HEK293T (cell line): ENCODE results near the gene STPG4.
"Not testable (repeated sequence)": the region's sequence is repeated elsewhere in the genome, so short reads cannot be mapped to it uniquely, and the experiment has no call there.

Experiments used
- CTCF ChIA-PET: fragments of 350-600 bp; formaldehyde crosslinking; extraction: SDS; loops from one replicate; lab custom pipeline; 2021; ENCODE audit warnings: antibody characterized with exemption, inconsistent platforms; lab: Yijun Ruan, JAX
- POLR2A ChIA-PET: fragments of 350-600 bp; formaldehyde crosslinking; extraction: SDS; loops from one replicate; lab custom pipeline; 2020; ENCODE audit warnings: antibody characterized with exemption, inconsistent platforms; lab: Yijun Ruan, JAX
- DNase-seq: peaks from one replicate; pipeline ENCODE4 v3.0.0; 2012; ENCODE audit warnings: mixed read lengths; ENCODE audit errors: extremely low spot score
- ARNT ChIP-seq: fragments of 450-650 bp; IDR thresholded peaks from 2 replicates; pipeline ENCODE4 v1.6.1; 2017; ENCODE audit warnings: mild to moderate bottlenecking
- BHLHE40 ChIP-seq: fragments of 450-650 bp; IDR thresholded peaks from 2 replicates; pipeline ENCODE4 v1.6.1; 2016; ENCODE audit warnings: mild to moderate bottlenecking, moderate library complexity, borderline replicate concordance
- CTBP1 ChIP-seq: fragments of 450-650 bp; IDR thresholded peaks from 2 replicates; pipeline ENCODE4 v1.6.1; 2016; ENCODE audit warnings: borderline replicate concordance
- ELF4 ChIP-seq: fragments of 450-650 bp; IDR thresholded peaks from 2 replicates; pipeline ENCODE4 v1.6.1; 2017; ENCODE audit warnings: antibody characterized with exemption
- FOXA1 ChIP-seq: fragments of 450-650 bp; IDR thresholded peaks from 2 replicates; pipeline ENCODE4 v1.6.1; 2016; ENCODE audit warnings: mild to moderate bottlenecking
- FOXK2 ChIP-seq: fragments of 450-650 bp; IDR thresholded peaks from 2 replicates; pipeline ENCODE4 v1.6.1; 2016; ENCODE audit warnings: mild to moderate bottlenecking
- FOXM1 ChIP-seq: fragments of 450-650 bp; IDR thresholded peaks from 2 replicates; pipeline ENCODE4 v1.6.1; 2017; ENCODE audit warnings: mild to moderate bottlenecking, borderline replicate concordance
- HDGF ChIP-seq: fragments of 450-650 bp; IDR thresholded peaks from 2 replicates; pipeline ENCODE4 v1.6.1; 2017; ENCODE audit warnings: antibody characterized with exemption, borderline replicate concordance
- L3MBTL2 ChIP-seq: fragments of 450-650 bp; conservative IDR thresholded peaks from 2 replicates; pipeline ENCODE4 v1.6.1; 2016; ENCODE audit warnings: mild to moderate bottlenecking
- LEF1 ChIP-seq: fragments of 450-650 bp; IDR thresholded peaks from 2 replicates; pipeline ENCODE4 v1.6.1; 2017; ENCODE audit warnings: mild to moderate bottlenecking, borderline replicate concordance
- NFRKB ChIP-seq: fragments of 450-650 bp; IDR thresholded peaks from 2 replicates; pipeline ENCODE4 v1.6.1; 2016; ENCODE audit warnings: mild to moderate bottlenecking, moderate library complexity
- PKNOX1 ChIP-seq: fragments of 450-650 bp; IDR thresholded peaks from 2 replicates; pipeline ENCODE4 v1.6.1; 2016
- SP1 ChIP-seq: fragments of 450-650 bp; IDR thresholded peaks from 2 replicates; pipeline ENCODE4 v1.6.1; 2017
- SUZ12 ChIP-seq: fragments of 450-650 bp; IDR thresholded peaks from 2 replicates; pipeline ENCODE4 v1.6.1; 2016; ENCODE audit warnings: mild to moderate bottlenecking
- TARDBP ChIP-seq: fragments of 450-650 bp; IDR thresholded peaks from 2 replicates; pipeline ENCODE4 v1.6.1; 2016
- ZNF384 ChIP-seq: fragments of 450-650 bp; IDR thresholded peaks from 2 replicates; pipeline ENCODE4 v1.6.1; 2016

STPG4 gene

GRCh38 chr2:47134386-47135090 lies 20.6 kb downstream of the STPG4 start:
- ChIA-PET POLR2A (no interaction called here), CTCF (no interaction called here)
- DNase-seq, result no peak
- TF ChIP-seq FOXK2, result no peak
- TF ChIP-seq FOXM1, result no peak
- no peak for TF ChIP-seq BHLHE40
- no peak for TF ChIP-seq SUZ12
- TF ChIP-seq L3MBTL2, result no peak
- no peak for TF ChIP-seq HDGF
- no peak for TF ChIP-seq CTBP1

- CTCF ChIA-PET, result no interaction called here
- POLR2A ChIA-PET, result no interaction called here
- no peak for DNase-seq
- TF ChIP-seq ARNT, result no peak
- TF ChIP-seq TARDBP, result no peak
- no peak for TF ChIP-seq L3MBTL2
- TF ChIP-seq LEF1, result no peak
- TF ChIP-seq NFRKB, result no peak
- TF ChIP-seq ELF4, result no peak
- TF ChIP-seq FOXM1, result no peak
- TF ChIP-seq BHLHE40, result no peak
- no peak for TF ChIP-seq CTBP1
- TF ChIP-seq SP1, result no peak
- no peak for TF ChIP-seq SUZ12
- TF ChIP-seq HDGF, result no peak
- TF ChIP-seq PKNOX1, result no peak
- no peak for TF ChIP-seq FOXK2
- no peak for TF ChIP-seq FOXA1
Measured at GRCh38 chr2:47133046-47133445, 22.1 kb downstream of the STPG4 start.

- POLR2A ChIA-PET, result no interaction called here
- CTCF ChIA-PET, result interaction anchor here (0.5 to 0.7 kb wide), 2 partner anchors 184 to 338 kb away, joined by 3 to 4 read pairs; no protein-coding TSS in a partner anchor
- no peak for DNase-seq
- TF ChIP-seq SUZ12, result no peak
- TF ChIP-seq FOXM1, result no peak
- no peak for TF ChIP-seq HDGF
- TF ChIP-seq ELF4, result no peak
- TF ChIP-seq FOXA1, result no peak
- TF ChIP-seq ARNT, result no peak
- no peak for TF ChIP-seq SP1
- no peak for TF ChIP-seq NFRKB
- TF ChIP-seq FOXK2, result no peak
- no peak for TF ChIP-seq TARDBP
- TF ChIP-seq CTBP1, result no peak
- TF ChIP-seq PKNOX1, result no peak
- no peak for TF ChIP-seq L3MBTL2
- TF ChIP-seq BHLHE40, result no peak
Measured at GRCh38 chr2:47129191-47129706, 25.9 kb downstream of the STPG4 start.

GRCh38 chr2:47128705-47129104 lies 26.4 kb downstream of the STPG4 start:
- ChIA-PET POLR2A (no interaction called here), CTCF (interaction anchor here (0.7 kb wide), 1 partner anchor 184 kb away, joined by 3 read pairs; no protein-coding TSS in a partner anchor)
- DNase-seq, result no peak

GRCh38 chr2:47127862-47128543 lies 27.1 kb downstream of the STPG4 start:
- no peak for DNase-seq
- ChIA-PET POLR2A (no interaction called here), CTCF (no interaction called here)
- TF ChIP-seq ARNT (no peak), NFRKB (no peak), ELF4 (no peak)

More at GRCh38 chr2:47128705-47129104, 26.4 kb downstream of the STPG4 start:
- no peak for TF ChIP-seq ZNF384
- TF ChIP-seq BHLHE40, result no peak
- TF ChIP-seq TARDBP, result no peak
- TF ChIP-seq FOXA1, result no peak
- no peak for TF ChIP-seq LEF1
- TF ChIP-seq ELF4, result no peak
- TF ChIP-seq FOXM1, result no peak
- TF ChIP-seq HDGF, result no peak
- TF ChIP-seq PKNOX1, result no peak
- no peak for TF ChIP-seq ARNT
- no peak for TF ChIP-seq FOXK2
- no peak for TF ChIP-seq CTBP1
- TF ChIP-seq SP1, result no peak
- TF ChIP-seq SUZ12, result no peak
- no peak for TF ChIP-seq NFRKB
- TF ChIP-seq L3MBTL2, result no peak

- no peak for DNase-seq
- ChIA-PET CTCF (no interaction called here), POLR2A (no interaction called here)
- TF ChIP-seq HDGF (no peak), ELF4 (no peak), NFRKB (no peak), SUZ12 (no peak), BHLHE40 (no peak), FOXK2 (no peak), ZNF384 (no peak), ARNT (no peak), TARDBP (no peak), CTBP1 (no peak), SP1 (no peak), PKNOX1 (no peak), LEF1 (no peak), FOXM1 (no peak), FOXA1 (no peak), L3MBTL2 (no peak)
Measured at GRCh38 chr2:47126783-47127182, 28.3 kb downstream of the STPG4 start.

GRCh38 chr2:47124740-47125139 lies 30.4 kb downstream of the STPG4 start:
- DNase-seq, POLR2A ChIA-PET, CTCF ChIA-PET: not testable (repeated sequence)

GRCh38 chr2:47120424-47120823 lies 34.7 kb downstream of the STPG4 start:
- POLR2A ChIA-PET, CTCF ChIA-PET: not testable (repeated sequence)

More at GRCh38 chr2:47120424-47120823, 34.7 kb downstream of the STPG4 start:
- not testable (repeated sequence) for DNase-seq
